Keratinocyte (primary cell): Measurements from ENCODE around the gene PAK3.

Experiments
- CTCF ChIP-seq, 3 experiments: IDR thresholded peaks in 1 of 3; conservative IDR thresholded peaks in 1 of 3; optimal IDR thresholded peaks in 1 of 3; 2 replicates in 2 of 3; 3 replicates in 1 of 3; pipeline versions ENCODE3 to v1.5.1; 2011; ENCODE audit warnings: low read length in 3 of 3, mild to moderate bottlenecking in 3 of 3, moderate library complexity in 2 of 3, control low read depth in 1 of 3, inconsistent platforms in 1 of 3; ENCODE audit not compliant: insufficient read depth in 2 of 3; ENCODE audit errors: extremely low read depth in 1 of 3
- EZH2 ChIP-seq: IDR thresholded peaks from one replicate; pipeline ENCODE4 v1.6.1; 2012; ENCODE audit warnings: inconsistent platforms, mild to moderate bottlenecking, low read length, moderate library complexity

- TF ChIP-seq CTCF (optimal IDR thresholded peaks at IDR 0.05 in 1 of 3, IDR thresholded peaks at IDR 0.05 in 1 of 3, conservative IDR thresholded peaks at IDR 0.05 in 1 of 3; ENCODE audit: extremely low read depth in 1 of 3, insufficient read depth in 2 of 3, low read length in 3 of 3) (no peak), EZH2 (no peak)
These were observed 86.0 kb downstream of the PAK3 start for GRCh38 chrX:111181951-111182350.
